Adrenal gland (tissue), 5 donors: ENCODE results near the gene GBP4.

Experiments
- CTCF ChIP-seq, 6 experiments: fragments of 450-650 bp in 4 of 6; fragments of 200-600 bp in 2 of 6; sonication (generic) in 1 of 6; IDR thresholded peaks; 1 replicate in 5 of 6; 2 replicates in 1 of 6; pipeline versions ENCODE4 v1.5.1 to v1.8.0; 2016 to 2021; ENCODE audit warnings: antibody characterized with exemption in 6 of 6, mild to moderate bottlenecking in 2 of 6, moderate library complexity in 1 of 6
- POLR2A ChIP-seq, 2 donors: fragments of 450-650 bp; IDR thresholded peaks; one replicate each; pipeline ENCODE4 v1.6.1; 2017; ENCODE audit warnings: antibody characterized with exemption in 2 of 2, mild to moderate bottlenecking in 2 of 2, moderate library complexity in 1 of 2
- donor health status: DM: no; HTN: no; CAD: no.

GRCh38 chr1:89167590-89168230, 31.0 kb downstream of the GBP4 start:
- TF ChIP-seq CTCF (IDR thresholded peaks at IDR 0.05) = no peak
- TF ChIP-seq POLR2A (IDR thresholded peaks at IDR 0.05) = no peak
